OCI-LY7 (cell line): Measurements from ENCODE around the gene MAB21L3.

Experiments
- CTCF ChIP-seq: fragments of 200-600 bp; sonication (generic); conservative IDR thresholded peaks from 2 replicates; pipeline ENCODE4 v1.5.1; 2014; ENCODE audit warnings: mild to moderate bottlenecking, antibody characterized with exemption, low read length, moderate library complexity, mixed read lengths
- EZH2phosphoT487 ChIP-seq: fragments of 200-600 bp; sonication (generic); IDR thresholded peaks from 2 replicates; pipeline ENCODE4 v1.6.1; 2018; ENCODE audit warnings: low read depth, borderline replicate concordance, mild to moderate bottlenecking, mixed run types, antibody characterized with exemption, low read length, moderate library complexity, mixed read lengths

GRCh38 chr1:116175611-116176010 is 64.4 kb downstream of the MAB21L3 start:
- TF ChIP-seq EZH2phosphoT487 (no peak), CTCF (no peak; the same call in 1 of the 2 replicates)
